DOHH2 (cell line): ENCODE results near the gene ADAMTS13.
A peak's percentile ranks its signal among the peaks of the same experiment; 100 is the strongest.

Experiments used
- H3F3A ChIP-seq: fragments of 200-600 bp; sonication (generic), shearing (Covaris generic); 2 replicates; pipeline ENCODE4 v1.6.0; 2016; ENCODE audit warnings: antibody characterized with exemption, mild to moderate bottlenecking; ENCODE audit not compliant: control insufficient read depth, insufficient read depth
- H3K27ac ChIP-seq: fragments of 200-600 bp; sonication (generic); 2 replicates; pipeline ENCODE4 v1.5.1; 2014; ENCODE audit warnings: low read depth, mild to moderate bottlenecking, low read length, moderate library complexity
- H3K27me3 ChIP-seq: fragments of 200-600 bp; sonication (generic); 2 replicates; pipeline ENCODE4 v1.6.1; 2014; ENCODE audit warnings: mild to moderate bottlenecking, low read length, mixed read lengths; ENCODE audit not compliant: control insufficient read depth
- H3K36me3 ChIP-seq: fragments of 200-600 bp; sonication (generic); 2 replicates; pipeline ENCODE4 v1.6.1; 2014; ENCODE audit warnings: mild to moderate bottlenecking, low read length, moderate library complexity, mixed read lengths; ENCODE audit not compliant: control insufficient read depth
- H3K4me1 ChIP-seq: fragments of 200-600 bp; sonication (generic); 2 replicates; pipeline ENCODE4 v1.6.1; 2014; ENCODE audit warnings: mild to moderate bottlenecking, low read length, mixed read lengths; ENCODE audit not compliant: control insufficient read depth
- H3K4me2 ChIP-seq: fragments of 200-600 bp; sonication (generic); 2 replicates; pipeline ENCODE4 v1.6.0; 2014; ENCODE audit warnings: mild to moderate bottlenecking, low read length, moderate library complexity
- H3K4me3 ChIP-seq: fragments of 200-600 bp; sonication (generic); 2 replicates; pipeline ENCODE4 v1.5.1; 2014; ENCODE audit warnings: mild to moderate bottlenecking, low read length, mixed read lengths
- H3K79me2 ChIP-seq: fragments of 200-600 bp; sonication (generic); 2 replicates; pipeline ENCODE4 v1.6.1; 2014; ENCODE audit warnings: mild to moderate bottlenecking, low read length, mixed read lengths; ENCODE audit not compliant: control insufficient read depth
- H3K9me2 ChIP-seq: fragments of 200-600 bp; sonication (generic); replicated peaks from 2 replicates; pipeline ENCODE4 v1.6.1; 2014; ENCODE audit warnings: mild to moderate bottlenecking, low read length, mixed read lengths; ENCODE audit not compliant: control insufficient read depth
- H3K9me3 ChIP-seq: fragments of 200-600 bp; sonication (generic); 2 replicates; pipeline ENCODE4 v1.6.1; 2014; ENCODE audit warnings: antibody characterized with exemption, low read length, mixed read lengths; ENCODE audit not compliant: control insufficient read depth, insufficient read depth
- H4K20me1 ChIP-seq: fragments of 200-600 bp; sonication (generic); 2 replicates; pipeline ENCODE4 v1.6.0; 2014; ENCODE audit warnings: low read depth, mild to moderate bottlenecking, antibody characterized with exemption, low read length, moderate library complexity; ENCODE audit not compliant: control insufficient read depth, insufficient read depth
- CTCF ChIP-seq: fragments of 200-600 bp; sonication (generic); IDR thresholded peaks from one replicate; pipeline ENCODE4 v1.5.1; 2014; ENCODE audit warnings: antibody characterized with exemption, mild to moderate bottlenecking, low read depth, low read length; ENCODE audit not compliant: poor library complexity, severe bottlenecking
- EZH2phosphoT487 ChIP-seq: fragments of 200-600 bp; sonication (generic); IDR thresholded peaks from 2 replicates; pipeline ENCODE4 v1.6.1; 2017; ENCODE audit warnings: borderline replicate concordance, mild to moderate bottlenecking, antibody characterized with exemption, low read length, moderate library complexity, mixed read lengths

Gene ADAMTS13

GRCh38 chr9:133419005-133419404, 3.2 kb upstream of the ADAMTS13 start:
- Histone ChIP-seq H3K4me1 (peaks cover 54% of the 10 kb centered on the region), H3K27me3 (no peaks in the 10 kb centered on the region), H3K4me3 (peak overlapping the region; percentile 89), H4K20me1 (peaks cover 11% of the 10 kb centered on the region; the same call in 1 of the 2 replicates), H3K4me2 (peak overlapping the region; percentile 74), H3K9me2 (no peaks in the 10 kb centered on the region), H3K27ac (no peak overlapping the region), H3F3A (peaks cover 13% of the 10 kb centered on the region), H3K36me3 (peaks cover 35% of the 10 kb centered on the region), H3K9me3 (no peaks in the 10 kb centered on the region), H3K79me2 (peaks cover 54% of the 10 kb centered on the region)
- TF ChIP-seq EZH2phosphoT487 (no peak), CTCF (no peak)

DNA sequence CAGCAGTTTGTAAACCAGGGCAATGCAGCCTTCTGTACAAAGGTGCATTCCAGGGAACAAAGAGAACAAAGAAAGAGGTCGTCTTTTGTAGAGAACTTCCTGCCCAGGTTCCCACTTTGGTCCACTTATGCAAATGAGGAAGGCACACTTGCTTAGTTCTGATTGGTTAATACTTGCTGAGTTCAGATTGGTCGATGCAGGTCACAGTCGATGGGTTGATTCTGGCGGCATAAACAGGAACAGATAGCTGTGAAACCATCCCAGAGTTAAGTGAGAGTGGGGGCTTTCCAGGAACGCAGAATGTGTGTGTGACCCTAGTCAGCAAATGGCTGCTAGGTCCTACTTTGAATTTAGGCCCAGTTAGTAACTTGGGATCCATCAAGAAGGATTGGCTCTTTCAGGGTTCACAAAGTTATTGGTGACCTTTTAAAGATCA, 1.8 kb upstream of the ADAMTS13 start:
- Histone ChIP-seq H3K27ac (peak overlapping the region; percentile 30; the same call in 1 of the 2 replicates), H3F3A (peaks cover 13% of the 10 kb centered on the region), H3K4me2 (peak overlapping the region; percentile 71), H3K4me3 (peak overlapping the region; percentile 61), H3K9me3 (no peaks in the 10 kb centered on the region), H4K20me1 (peaks cover 11% of the 10 kb centered on the region; the same call in 1 of the 2 replicates), H3K9me2 (no peaks in the 10 kb centered on the region), H3K79me2 (peaks cover 40% of the 10 kb centered on the region), H3K27me3 (no peaks in the 10 kb centered on the region), H3K36me3 (peaks cover 21% of the 10 kb centered on the region), H3K4me1 (peaks cover 48% of the 10 kb centered on the region)
- TF ChIP-seq CTCF (no peak), EZH2phosphoT487 (no peak)

- TF ChIP-seq CTCF (no peak), EZH2phosphoT487 (no peak)
- Histone ChIP-seq H3F3A (peaks cover 13% of the 10 kb centered on the region), H3K79me2 (peaks cover 12% of the 10 kb centered on the region), H3K4me1 (peaks cover 32% of the 10 kb centered on the region), H3K9me3 (no peaks in the 10 kb centered on the region), H3K27ac (no peak overlapping the region), H3K9me2 (no peaks in the 10 kb centered on the region), H3K4me2 (no peak overlapping the region), H3K4me3 (no peak overlapping the region), H3K27me3 (peaks cover 19% of the 10 kb centered on the region), H3K36me3 (no peaks in the 10 kb centered on the region), H4K20me1 (no peaks in the 10 kb centered on the region)
Measured at GRCh38 chr9:133423216-133423615, 1.0 kb downstream of the ADAMTS13 start.

DNA sequence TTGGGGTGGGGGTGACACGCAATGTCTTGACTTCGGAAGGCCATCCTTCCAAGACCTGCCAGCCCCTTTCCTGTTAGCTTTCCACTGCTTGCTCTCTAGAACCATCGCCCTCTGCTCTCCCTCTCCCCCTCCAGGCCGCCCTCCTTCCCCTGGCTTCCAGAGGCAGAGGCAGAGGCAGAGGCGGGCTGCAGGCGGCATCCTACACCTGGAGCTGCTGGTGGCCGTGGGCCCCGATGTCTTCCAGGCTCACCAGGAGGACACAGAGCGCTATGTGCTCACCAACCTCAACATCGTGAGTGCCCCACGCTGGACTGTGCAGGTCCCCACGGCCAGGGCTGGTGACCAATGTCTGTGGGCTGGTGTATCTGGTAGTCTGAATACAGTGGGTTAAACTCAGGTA, 2.0 kb downstream of the ADAMTS13 start:
- no peak for TF ChIP-seq EZH2phosphoT487
- no peak for TF ChIP-seq CTCF
- H3K27me3 ChIP-seq: peaks cover 20% of the 10 kb centered on the region
- peaks cover 2% of the 10 kb centered on the region for H3K79me2 ChIP-seq

More for the DNA sequence above, 2.0 kb downstream of the ADAMTS13 start:
- Histone ChIP-seq H3K9me3 (no peaks in the 10 kb centered on the region), H3K4me2 (no peak overlapping the region), H3K4me1 (peaks cover 26% of the 10 kb centered on the region), H3K27ac (no peak overlapping the region), H4K20me1 (no peaks in the 10 kb centered on the region), H3K36me3 (no peaks in the 10 kb centered on the region), H3K9me2 (no peaks in the 10 kb centered on the region), H3F3A (peaks cover 13% of the 10 kb centered on the region), H3K4me3 (no peak overlapping the region)
